HCT116 (cell line): ENCODE data around the gene ZBTB2.

Experiments used
- CEBPB ChIP-seq: IDR thresholded peaks from 2 replicates; pipeline ENCODE4 v1.6.1; 2012; ENCODE audit warnings: low read depth
- EZH2 ChIP-seq: fragments of 200-600 bp; sonication (generic); IDR thresholded peaks from 2 replicates; pipeline ENCODE4 v1.6.1; 2017; ENCODE audit warnings: antibody characterized with exemption, mixed run types
- EZH2phosphoT487 ChIP-seq: fragments of 200-600 bp; IDR thresholded peaks from 2 replicates; pipeline ENCODE4 v1.6.1; 2018; ENCODE audit warnings: antibody characterized with exemption, borderline replicate concordance
- POLR2A ChIP-seq: IDR thresholded peaks from 2 replicates; pipeline ENCODE4 v1.7.0; 2011; ENCODE audit warnings: borderline replicate concordance; ENCODE audit not compliant: insufficient read depth, insufficient read length; ENCODE audit errors: extremely low read depth
- POLR2AphosphoS5 ChIP-seq: IDR thresholded peaks from 2 replicates; pipeline ENCODE4 v1.6.1; 2011; ENCODE audit warnings: mild to moderate bottlenecking, low read depth, low read length, moderate library complexity
- SIN3A ChIP-seq: IDR thresholded peaks from 2 replicates; pipeline ENCODE4 v1.6.1; 2012; ENCODE audit warnings: low read depth
- ZNF274 ChIP-seq: fragments of 200-500 bp; sonication (Bioruptor generic); IDR thresholded peaks from 2 replicates; pipeline ENCODE4 v1.6.1; 2014; ENCODE audit warnings: mild to moderate bottlenecking, low read depth, low read length, inconsistent platforms
- TF ChIP-seq, protein P1 (sequence below), 3 experiments: fragments of 200-600 bp in 1 of 3; sonication (generic) in 1 of 3; IDR thresholded peaks in 2 of 3; conservative IDR thresholded peaks in 1 of 3; 2 replicates each; pipeline ENCODE4 v1.5.1; 2012 to 2017; ENCODE audit warnings: low read depth in 2 of 3, low read length in 2 of 3, antibody characterized with exemption in 1 of 3, borderline replicate concordance in 1 of 3, control low read depth in 1 of 3, mild to moderate bottlenecking in 1 of 3, mixed read lengths in 1 of 3, mixed run types in 1 of 3, moderate library complexity in 1 of 3; ENCODE audit not compliant: insufficient read depth in 1 of 3
- TF ChIP-seq, protein P2 (sequence below): IDR thresholded peaks from 2 replicates; pipeline ENCODE4 v1.6.1; 2012; ENCODE audit warnings: low read depth

- TF ChIP-seq EZH2 = no peak
- no peak for TF ChIP-seq POLR2AphosphoS5
- TF ChIP-seq, protein P1, sequence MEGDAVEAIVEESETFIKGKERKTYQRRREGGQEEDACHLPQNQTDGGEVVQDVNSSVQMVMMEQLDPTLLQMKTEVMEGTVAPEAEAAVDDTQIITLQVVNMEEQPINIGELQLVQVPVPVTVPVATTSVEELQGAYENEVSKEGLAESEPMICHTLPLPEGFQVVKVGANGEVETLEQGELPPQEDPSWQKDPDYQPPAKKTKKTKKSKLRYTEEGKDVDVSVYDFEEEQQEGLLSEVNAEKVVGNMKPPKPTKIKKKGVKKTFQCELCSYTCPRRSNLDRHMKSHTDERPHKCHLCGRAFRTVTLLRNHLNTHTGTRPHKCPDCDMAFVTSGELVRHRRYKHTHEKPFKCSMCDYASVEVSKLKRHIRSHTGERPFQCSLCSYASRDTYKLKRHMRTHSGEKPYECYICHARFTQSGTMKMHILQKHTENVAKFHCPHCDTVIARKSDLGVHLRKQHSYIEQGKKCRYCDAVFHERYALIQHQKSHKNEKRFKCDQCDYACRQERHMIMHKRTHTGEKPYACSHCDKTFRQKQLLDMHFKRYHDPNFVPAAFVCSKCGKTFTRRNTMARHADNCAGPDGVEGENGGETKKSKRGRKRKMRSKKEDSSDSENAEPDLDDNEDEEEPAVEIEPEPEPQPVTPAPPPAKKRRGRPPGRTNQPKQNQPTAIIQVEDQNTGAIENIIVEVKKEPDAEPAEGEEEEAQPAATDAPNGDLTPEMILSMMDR (IDR thresholded peaks at IDR 0.05 in 2 of 3, conservative IDR thresholded peaks at IDR 0.05 in 1 of 3; ENCODE audit: borderline replicate concordance in 1 of 3, insufficient read depth in 1 of 3, low read depth in 2 of 3, low read length in 2 of 3) = no peak
- TF ChIP-seq, protein P2, sequence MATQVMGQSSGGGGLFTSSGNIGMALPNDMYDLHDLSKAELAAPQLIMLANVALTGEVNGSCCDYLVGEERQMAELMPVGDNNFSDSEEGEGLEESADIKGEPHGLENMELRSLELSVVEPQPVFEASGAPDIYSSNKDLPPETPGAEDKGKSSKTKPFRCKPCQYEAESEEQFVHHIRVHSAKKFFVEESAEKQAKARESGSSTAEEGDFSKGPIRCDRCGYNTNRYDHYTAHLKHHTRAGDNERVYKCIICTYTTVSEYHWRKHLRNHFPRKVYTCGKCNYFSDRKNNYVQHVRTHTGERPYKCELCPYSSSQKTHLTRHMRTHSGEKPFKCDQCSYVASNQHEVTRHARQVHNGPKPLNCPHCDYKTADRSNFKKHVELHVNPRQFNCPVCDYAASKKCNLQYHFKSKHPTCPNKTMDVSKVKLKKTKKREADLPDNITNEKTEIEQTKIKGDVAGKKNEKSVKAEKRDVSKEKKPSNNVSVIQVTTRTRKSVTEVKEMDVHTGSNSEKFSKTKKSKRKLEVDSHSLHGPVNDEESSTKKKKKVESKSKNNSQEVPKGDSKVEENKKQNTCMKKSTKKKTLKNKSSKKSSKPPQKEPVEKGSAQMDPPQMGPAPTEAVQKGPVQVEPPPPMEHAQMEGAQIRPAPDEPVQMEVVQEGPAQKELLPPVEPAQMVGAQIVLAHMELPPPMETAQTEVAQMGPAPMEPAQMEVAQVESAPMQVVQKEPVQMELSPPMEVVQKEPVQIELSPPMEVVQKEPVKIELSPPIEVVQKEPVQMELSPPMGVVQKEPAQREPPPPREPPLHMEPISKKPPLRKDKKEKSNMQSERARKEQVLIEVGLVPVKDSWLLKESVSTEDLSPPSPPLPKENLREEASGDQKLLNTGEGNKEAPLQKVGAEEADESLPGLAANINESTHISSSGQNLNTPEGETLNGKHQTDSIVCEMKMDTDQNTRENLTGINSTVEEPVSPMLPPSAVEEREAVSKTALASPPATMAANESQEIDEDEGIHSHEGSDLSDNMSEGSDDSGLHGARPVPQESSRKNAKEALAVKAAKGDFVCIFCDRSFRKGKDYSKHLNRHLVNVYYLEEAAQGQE = no peak
- TF ChIP-seq POLR2A = no peak
- no peak for TF ChIP-seq ZNF274
- no peak for TF ChIP-seq EZH2phosphoT487
- TF ChIP-seq CEBPB = no peak
- TF ChIP-seq SIN3A = no peak
Observed at GRCh38 chr6:151402228-151402627, 10.9 kb upstream of the ZBTB2 start.
